HG03520 (cell line): ENCODE data around the gene NR3C2.
"Not testable (repeated sequence)": the region's sequence is repeated elsewhere in the genome, so short reads cannot be mapped to it uniquely, and the experiment has no call there.

Experiments used
- ATAC-seq: cut with Tn5 transposase; IDR thresholded peaks from one replicate; pipeline ENCODE4 v1.9.1; 2021; ENCODE audit warnings: mild to moderate bottlenecking, moderate library complexity; ENCODE audit not compliant: unreplicated experiment

Gene NR3C2

DNA sequence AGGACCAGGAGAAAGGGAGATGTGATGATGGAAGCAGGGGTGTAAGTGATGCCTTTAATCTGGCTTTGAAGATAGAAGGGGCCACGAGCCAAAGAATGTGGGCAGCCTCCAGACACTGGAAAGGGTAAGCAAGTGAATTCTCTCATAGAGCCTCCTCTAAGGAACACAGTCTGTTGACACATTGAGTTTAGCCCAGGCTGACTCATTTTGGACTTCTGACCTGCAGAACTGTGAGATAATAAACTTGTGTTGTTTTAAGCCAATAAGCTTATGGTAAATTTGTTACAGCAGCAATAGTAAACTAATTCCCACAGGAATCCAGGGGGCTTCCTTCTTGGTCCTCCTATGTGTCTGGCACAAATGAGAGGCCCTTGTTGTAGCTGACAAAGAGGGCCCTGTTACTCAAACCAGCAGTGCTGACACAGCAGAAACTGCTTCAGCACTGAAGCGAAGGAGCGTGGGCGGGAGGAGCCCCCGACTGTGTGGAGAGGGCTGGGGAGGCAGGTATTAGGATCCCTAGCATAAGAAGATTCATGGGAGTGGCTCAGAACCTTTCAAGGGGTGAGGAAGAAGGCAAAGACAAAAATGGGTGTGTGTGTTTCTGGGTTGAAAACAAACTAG is 268.7 kb downstream of the NR3C2 start:
- no peak for ATAC-seq

GRCh38 chr4:148171596-148171995 is 270.6 kb downstream of the NR3C2 start:
- no peak for ATAC-seq

DNA sequence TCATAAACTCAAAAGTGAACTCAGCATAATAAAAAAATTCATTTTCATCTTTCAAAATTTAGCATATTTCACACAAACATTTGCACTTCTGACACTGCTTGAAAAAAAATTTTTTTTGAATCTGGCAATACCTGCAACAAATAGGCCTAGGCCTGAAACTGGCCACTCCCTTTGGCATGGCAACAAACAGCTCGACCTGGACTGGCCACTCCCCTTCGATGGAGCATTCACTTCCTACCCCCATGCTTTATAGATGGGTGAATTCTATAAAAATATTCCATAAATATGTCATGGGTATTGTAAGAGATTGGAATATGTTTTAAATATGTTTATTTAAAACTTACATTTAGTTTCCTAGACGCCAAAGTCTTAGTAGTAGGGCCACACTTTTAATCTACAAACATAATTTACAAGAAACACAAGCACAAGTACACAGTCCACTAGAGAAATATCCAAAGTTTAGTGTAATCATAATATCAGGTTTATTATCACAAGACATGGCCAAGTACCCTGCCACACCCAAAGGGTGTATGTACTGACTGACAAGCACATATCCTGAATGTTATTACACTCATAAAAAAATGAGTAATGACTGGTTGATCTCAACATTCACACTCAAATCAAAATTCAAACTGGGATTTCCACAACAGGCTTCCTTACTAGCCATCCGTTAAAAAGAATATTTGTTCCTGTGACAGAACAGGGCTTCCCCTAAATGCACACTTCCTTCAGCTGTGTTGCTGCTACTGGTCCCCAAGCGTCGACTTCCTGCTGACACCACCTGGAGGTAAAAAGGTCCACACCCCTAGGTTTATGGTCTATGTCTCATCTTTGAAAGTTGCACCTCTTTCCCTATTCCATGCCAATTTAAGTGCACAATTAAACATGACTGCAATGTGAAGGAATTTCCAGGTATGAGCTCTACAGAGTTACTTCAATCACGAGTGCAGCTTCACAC is 271.5 kb downstream of the NR3C2 start:
- ATAC-seq = no peak

DNA sequence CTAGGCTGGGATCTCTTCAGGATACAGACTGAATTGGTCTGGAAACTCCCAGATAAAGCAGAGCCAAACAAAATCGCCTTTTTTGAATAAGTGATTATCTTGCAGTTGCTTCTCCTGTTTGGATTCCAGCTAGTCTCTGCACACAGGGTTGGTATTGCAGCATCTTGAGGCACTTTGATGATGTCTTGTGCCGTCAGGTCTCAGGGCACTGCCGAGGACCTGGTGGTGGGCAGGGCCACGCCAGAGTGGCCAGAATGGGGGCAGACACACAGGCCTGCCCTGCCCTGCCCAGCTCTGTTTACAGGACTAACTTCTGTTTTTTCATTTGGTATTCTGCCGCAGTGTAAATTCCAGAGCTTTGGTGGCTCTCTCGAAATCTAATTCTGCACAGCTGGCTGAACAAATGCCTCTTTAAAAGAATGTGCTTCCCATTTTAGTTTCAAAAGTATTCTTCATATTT is 276.1 kb downstream of the NR3C2 start:
- no peak for ATAC-seq

DNA sequence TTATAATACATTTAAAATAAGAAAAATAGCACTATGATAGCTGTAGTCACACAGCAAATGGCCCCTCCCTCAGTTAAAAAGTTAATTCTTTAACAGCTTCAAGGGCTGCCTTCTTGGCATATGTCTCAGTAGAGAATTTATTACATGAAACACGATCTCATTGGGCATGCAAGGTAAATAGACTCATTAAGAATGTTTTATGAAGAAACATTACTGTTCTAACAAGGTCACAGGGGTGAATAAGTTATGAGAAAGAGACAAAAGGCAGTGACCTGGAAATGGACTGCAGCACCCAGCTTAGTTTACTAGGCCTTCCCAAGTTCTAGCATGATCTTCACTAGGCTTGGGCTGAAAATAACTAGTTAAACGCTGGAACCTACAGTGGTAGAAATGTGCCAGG is 277.7 kb downstream of the NR3C2 start:
- ATAC-seq = no peak

- no peak for ATAC-seq
Measured at GRCh38 chr4:148162991-148163390, 279.2 kb downstream of the NR3C2 start.

- ATAC-seq = no peak
Measured at GRCh38 chr4:148162519-148162918, 279.7 kb downstream of the NR3C2 start.

DNA sequence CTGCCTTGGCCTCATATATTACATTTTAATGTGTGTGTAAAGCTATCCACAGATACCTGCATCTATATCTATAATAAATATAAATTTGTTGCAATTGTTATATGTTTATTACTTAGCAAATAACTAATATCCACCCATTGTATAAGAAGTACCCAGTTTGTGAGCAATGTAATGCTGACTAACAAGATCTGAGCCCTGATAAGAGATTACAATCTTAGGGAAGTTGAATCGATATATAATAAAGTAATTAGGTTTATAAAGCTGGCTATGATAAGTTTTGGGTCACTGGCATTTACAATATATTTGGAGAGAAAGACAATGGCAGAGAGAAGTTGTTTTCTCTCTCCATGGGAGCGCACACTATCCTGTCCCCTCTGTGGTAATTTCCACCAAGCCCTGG is 280.6 kb downstream of the NR3C2 start:
- ATAC-seq = no peak

GRCh38 chr4:148159793-148160192 is 282.4 kb downstream of the NR3C2 start:
- ATAC-seq = no peak

DNA sequence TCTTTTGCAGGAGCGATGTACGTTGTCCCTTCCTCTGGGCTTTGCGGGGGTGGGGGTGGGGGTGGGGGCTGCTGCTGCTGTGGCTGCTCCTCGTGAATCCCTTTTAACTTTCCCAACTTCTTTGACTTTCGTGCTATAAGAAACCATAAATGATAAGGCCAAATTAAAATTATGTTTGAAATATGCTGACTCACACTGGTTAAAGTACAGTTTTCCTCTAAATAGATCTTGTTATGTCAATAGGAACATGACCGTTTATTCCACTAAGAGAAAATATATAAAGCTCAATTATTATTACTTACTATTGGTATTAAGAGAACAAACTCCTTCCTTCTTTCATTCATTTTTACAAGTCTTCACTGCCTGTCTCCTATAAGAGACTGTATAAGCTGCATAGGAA is 287.4 kb downstream of the NR3C2 start:
- ATAC-seq = no peak

DNA sequence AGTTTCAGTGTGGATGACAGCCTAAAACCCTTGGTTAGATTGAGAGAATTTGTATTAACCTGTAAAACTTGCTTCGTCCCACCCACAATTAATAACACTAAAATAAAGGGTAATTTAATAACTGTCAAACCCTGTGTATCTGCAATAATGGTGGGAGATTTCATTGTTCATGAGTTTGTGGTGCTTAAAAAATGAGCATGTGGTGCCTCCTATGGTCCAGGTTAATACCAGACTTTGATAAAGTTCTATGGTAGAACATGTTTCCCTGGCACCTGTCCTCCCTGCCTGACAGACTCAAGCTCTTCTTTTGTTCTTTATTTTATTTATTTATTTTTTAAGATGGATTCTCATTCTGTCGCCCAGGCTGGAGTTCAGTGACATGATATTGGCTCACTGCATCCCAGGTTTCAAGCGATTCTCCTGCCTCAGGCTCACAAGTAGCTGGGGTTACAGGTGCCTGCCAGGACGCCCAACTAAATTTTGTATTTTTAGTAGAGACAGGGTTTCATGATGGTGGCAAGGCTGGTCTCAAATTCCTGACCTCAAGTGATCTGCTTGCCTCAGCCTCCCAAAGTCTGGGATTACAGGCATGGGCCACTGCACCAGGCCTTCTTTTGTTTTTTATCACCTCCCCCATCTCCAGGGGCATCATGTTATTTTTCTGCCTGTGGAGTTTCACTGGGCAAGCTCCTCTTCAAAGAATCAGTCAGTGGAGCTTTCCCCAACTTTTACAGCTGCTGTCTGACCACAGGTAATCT is 289.2 kb downstream of the NR3C2 start:
- no peak for ATAC-seq

GRCh38 chr4:148151806-148152205 is 290.4 kb downstream of the NR3C2 start:
- no peak for ATAC-seq

DNA sequence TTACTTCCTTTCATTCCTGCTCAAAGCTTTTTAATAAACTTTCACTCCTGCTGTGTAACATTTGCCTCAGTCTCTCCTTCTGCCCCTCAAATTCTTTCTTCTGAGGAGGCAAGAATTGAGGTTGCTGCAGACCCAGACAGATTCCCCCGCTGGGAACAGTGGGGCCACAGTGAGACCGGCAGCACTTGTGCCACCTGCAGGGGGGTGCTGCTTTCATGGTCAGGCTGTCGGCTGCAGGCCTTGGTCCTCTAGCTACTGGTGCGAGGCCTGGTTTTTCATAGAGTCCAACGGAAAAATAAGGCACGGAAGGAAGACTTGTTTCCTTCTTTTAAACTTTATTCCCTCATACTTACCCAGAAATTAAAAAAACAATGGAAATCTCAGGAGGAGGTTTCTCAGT is 296.7 kb downstream of the NR3C2 start:
- ATAC-seq = no peak

- ATAC-seq = no peak
Measured at GRCh38 chr4:148143174-148143573, 299.0 kb downstream of the NR3C2 start.

DNA sequence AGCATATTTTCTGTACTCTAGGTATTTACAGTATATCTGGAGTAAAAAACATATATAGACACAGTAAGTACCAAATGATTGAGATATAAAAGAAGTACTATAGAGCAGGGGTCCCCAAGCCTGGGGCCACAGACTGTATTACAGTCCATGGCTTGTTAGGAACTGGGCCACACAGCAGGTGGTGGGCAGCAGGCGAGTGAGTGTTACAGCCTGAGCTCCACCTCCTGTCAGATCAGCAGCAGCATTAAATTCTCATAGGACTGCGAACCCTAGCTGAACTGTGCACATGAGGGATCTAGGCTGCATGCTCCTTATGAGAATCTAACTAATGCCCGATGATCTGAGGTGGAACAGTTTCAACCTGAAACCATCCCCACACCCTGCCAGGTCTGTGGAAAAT is 300.7 kb downstream of the NR3C2 start:
- no peak for ATAC-seq

DNA sequence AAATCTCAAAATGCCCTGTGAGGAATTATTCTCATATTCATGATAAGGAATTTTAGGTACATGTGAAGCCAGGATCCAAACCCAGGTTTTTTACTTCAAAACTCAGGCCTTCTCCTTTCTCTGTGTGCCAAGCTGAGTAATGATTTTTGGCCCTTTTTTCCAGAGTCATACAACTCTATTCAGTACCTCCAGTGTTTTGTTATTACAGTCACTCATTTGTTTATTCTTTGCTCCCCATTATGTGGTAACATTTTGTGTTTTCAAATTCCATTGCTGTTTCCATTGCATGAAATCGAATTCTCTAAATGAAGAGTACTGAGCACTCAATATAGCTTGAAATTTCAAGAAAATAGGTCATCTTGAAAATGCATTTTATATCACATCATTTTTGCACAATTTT is 315.4 kb downstream of the NR3C2 start:
- no peak for ATAC-seq

DNA sequence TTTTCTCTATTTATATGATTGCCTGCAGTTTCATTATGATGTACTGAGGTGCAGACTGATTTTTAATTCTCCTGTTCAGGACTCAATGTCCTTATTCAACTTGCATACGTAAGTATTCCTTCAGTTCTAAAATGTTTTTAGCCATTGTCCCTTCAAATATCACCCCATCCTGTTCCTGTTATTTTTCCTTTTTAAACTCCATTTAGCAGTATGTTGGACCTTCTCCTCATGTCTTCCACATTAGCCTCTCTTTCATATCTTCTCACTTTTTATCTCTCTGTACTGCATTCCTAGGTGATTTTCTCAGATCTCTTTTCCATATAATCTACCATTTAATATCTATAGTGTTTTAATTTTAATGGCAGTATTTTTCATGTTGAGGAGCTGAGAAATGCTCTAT is 317.7 kb downstream of the NR3C2 start:
- no peak for ATAC-seq

DNA sequence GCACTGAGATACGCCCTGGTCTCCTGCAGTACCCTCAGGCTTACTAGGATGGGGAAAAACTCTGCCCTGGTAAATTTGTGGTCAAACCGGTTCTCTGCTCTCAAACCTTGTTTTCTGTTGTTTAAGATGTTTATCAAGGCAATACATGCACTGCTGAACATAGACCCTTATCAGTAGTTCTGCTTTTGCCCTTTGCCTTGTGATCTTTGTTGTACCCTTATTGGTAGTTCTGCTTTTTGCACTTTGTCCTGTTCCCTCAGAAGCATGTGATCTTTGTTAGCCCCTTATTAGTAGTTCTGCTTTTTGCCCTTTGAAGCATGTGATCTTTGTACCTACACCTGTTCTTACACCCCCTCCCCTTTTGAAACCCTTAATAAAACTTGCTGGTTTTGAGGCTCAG is 319.1 kb downstream of the NR3C2 start:
- ATAC-seq = not testable (repeated sequence)

- ATAC-seq = no peak
Measured at GRCh38 chr4:148120216-148120615, 322.0 kb downstream of the NR3C2 start.

DNA sequence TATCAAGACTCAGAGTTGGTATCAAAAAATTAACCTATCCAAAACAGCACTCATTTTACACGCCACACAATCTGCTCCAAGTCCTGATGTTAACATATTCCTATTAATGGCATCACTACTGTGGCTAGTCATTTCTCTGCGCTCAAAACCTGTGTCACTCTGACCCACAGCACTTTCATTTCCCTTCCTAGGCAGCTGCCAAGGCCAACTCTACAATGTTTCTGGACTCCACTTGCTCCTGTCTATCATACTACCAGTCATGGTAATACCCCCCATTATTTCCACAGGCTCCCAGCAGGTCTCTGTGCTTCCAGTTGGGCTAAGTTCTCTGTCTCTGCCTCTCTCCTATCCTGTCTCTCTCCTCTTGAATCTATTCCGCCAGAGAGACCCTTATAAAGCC is 323.6 kb downstream of the NR3C2 start:
- ATAC-seq = no peak

DNA sequence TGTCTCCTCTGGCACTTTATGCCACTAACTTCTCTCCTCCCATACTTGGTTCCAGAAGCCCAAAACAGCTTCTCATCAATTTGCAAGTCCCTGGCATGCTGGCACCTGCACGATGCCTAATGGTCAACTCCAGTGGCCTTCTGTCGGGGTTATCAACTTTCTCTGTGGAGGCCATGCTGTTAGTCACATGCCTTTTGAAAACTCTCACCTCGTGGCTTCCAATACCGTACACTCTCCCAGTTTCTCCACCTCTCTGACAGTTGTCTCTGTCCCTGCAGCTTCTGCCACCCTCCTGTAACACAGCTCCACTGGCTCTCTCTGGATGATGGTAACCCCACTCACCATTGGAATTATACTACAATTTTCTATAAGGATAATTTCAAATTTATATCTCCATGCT is 324.0 kb downstream of the NR3C2 start:
- ATAC-seq = no peak

DNA sequence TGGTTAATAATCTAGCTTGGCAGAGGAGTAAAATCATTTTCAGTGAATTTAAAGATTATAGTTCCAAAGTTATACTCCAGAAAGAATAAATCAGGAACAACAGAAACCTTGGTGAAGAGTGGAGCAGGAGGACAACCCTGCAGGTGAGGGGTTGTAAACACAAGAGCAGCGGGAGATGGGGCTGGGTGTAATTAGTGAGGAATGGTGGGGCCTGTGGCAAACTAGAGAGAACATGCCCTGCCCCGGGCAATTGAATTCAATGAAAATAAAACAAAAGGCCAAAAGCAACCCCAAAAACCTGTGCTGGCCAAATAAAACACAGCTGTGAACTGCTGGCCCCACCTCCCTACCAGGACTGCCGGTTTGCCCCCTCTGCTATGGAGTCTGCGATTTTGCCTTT is 325.2 kb downstream of the NR3C2 start:
- no peak for ATAC-seq
